Calu3 (cell line): ENCODE data around the gene SLC6A12. TPM values are rescaled to one million over a fixed set of nuclear protein-coding genes. Genes with fewer than 3 reads are reported as not detected.

ENCODE experiments used
- BruUV-seq: library from RNA; stranded (reverse); fragments of 400-500 nt; replicated peaks from 2 replicates; lab custom pipeline; 2021; lab: Mats Ljungman, UMichigan
- CTCF ChIA-PET: fragments of 300-600 bp; sonication (Branson Sonifier 250); formaldehyde crosslinking; loops from one replicate; lab custom pipeline; 2022; ENCODE audit warnings: antibody characterized with exemption; lab: Charles Lee
- DNase-seq: peaks from one replicate; pipeline ENCODE4 v3.0.0; 2022
- H3K27ac Mint-ChIP-seq: one replicate; pipeline ENCODE4 v1.8.0; 2022; ENCODE audit warnings: mixed read lengths; ENCODE audit not compliant: unreplicated experiment
- H3K27me3 Mint-ChIP-seq: one replicate; pipeline ENCODE4 v1.8.0; 2022; ENCODE audit warnings: mixed read lengths; ENCODE audit not compliant: unreplicated experiment
- H3K36me3 Mint-ChIP-seq: one replicate; pipeline ENCODE4 v1.8.0; 2022; ENCODE audit warnings: mild to moderate bottlenecking, moderate library complexity, mixed read lengths; ENCODE audit not compliant: insufficient read depth, unreplicated experiment
- H3K4me1 Mint-ChIP-seq: one replicate; pipeline ENCODE4 v1.8.0; 2022; ENCODE audit warnings: mild to moderate bottlenecking, low read depth, mixed read lengths; ENCODE audit not compliant: unreplicated experiment
- H3K4me3 Mint-ChIP-seq: one replicate; pipeline ENCODE4 v1.8.0; 2022; ENCODE audit warnings: mild to moderate bottlenecking, low read depth, moderate library complexity, mixed read lengths; ENCODE audit not compliant: unreplicated experiment
- H3K9me3 Mint-ChIP-seq: one replicate; pipeline ENCODE4 v1.8.0; 2022; ENCODE audit warnings: low read depth, mixed read lengths; ENCODE audit not compliant: unreplicated experiment
- CTCF ChIP-seq: fragments of 200-600 bp; IDR thresholded peaks from one replicate; pipeline ENCODE4 v1.8.0; 2022; ENCODE audit warnings: antibody characterized with exemption; ENCODE audit not compliant: unreplicated experiment
- intact Hi-C: fragments of 100-400 bp; cut with micrococcal nuclease; formaldehyde crosslinking; loops from one replicate; pipeline ENCODE4 v1.10.0; 2022; ENCODE audit not compliant: unreplicated experiment
- total RNA-seq: library from RNA; stranded (reverse); gene quantifications from 2 replicates; pipeline ENCODE4 v1.2.3, GENCODE V29; 2022

The SLC6A12 gene
- total RNA-seq, 1 experiment from 2014 or later: 0.90 TPM

- H3K9me3 Mint-ChIP-seq: peaks cover 2% of the 10 kb centered on the region
- intact Hi-C loops: no loop called here
- no peaks in the 10 kb centered on the region for H3K4me1 Mint-ChIP-seq
- BruUV-seq: no TSS peak
- no peak overlapping the region for H3K27ac Mint-ChIP-seq
- H3K36me3 Mint-ChIP-seq: no peaks in the 10 kb centered on the region
- H3K4me3 Mint-ChIP-seq: no peak overlapping the region
- peaks cover 58% of the 10 kb centered on the region for H3K27me3 Mint-ChIP-seq
- DNase-seq: no peak
- CTCF ChIA-PET: no interaction called here
- no peak for TF ChIP-seq CTCF
These were observed 43.8 kb upstream of the SLC6A12 start for GRCh38 chr12:257521-258321.

- Mint-ChIP-seq H3K4me1 (no peaks in the 10 kb centered on the region), H3K27ac (no peak overlapping the region), H3K9me3 (peaks cover 2% of the 10 kb centered on the region), H3K36me3 (no peaks in the 10 kb centered on the region), H3K27me3 (peaks cover 58% of the 10 kb centered on the region), H3K4me3 (no peak overlapping the region)
- no peak for TF ChIP-seq CTCF
- intact Hi-C loops: no loop called here
- BruUV-seq: no TSS peak
- no peak for DNase-seq
- CTCF ChIA-PET: no interaction called here
These were observed 43.0 kb upstream of the SLC6A12 start for GRCh38 chr12:256958-257357.

- H3K27ac Mint-ChIP-seq: no peak overlapping the region
- intact Hi-C loops: no loop called here
- peaks cover 58% of the 10 kb centered on the region for H3K27me3 Mint-ChIP-seq
- BruUV-seq: no TSS peak
- DNase-seq: no peak
- no peaks in the 10 kb centered on the region for H3K36me3 Mint-ChIP-seq
- no peak for TF ChIP-seq CTCF
- H3K4me3 Mint-ChIP-seq: no peak overlapping the region
- H3K4me1 Mint-ChIP-seq: no peaks in the 10 kb centered on the region
- CTCF ChIA-PET: interaction anchor here (0.6 kb wide), 1 partner anchor 158 kb away, joined by 3 read pairs; no protein-coding TSS in a partner anchor
- H3K9me3 Mint-ChIP-seq: peaks cover 2% of the 10 kb centered on the region
These were observed 42.3 kb upstream of the SLC6A12 start for GRCh38 chr12:256225-256624.

GRCh38 chr12:254912-255311 is 41.0 kb upstream of the SLC6A12 start:
- Mint-ChIP-seq H3K36me3 (no peaks in the 10 kb centered on the region), H3K4me1 (no peaks in the 10 kb centered on the region), H3K4me3 (no peak overlapping the region), H3K9me3 (peaks cover 2% of the 10 kb centered on the region), H3K27ac (no peak overlapping the region), H3K27me3 (peaks cover 52% of the 10 kb centered on the region)
- intact Hi-C loops: no loop called here
- no TSS peak for BruUV-seq
- CTCF ChIA-PET: no interaction called here
- no peak for TF ChIP-seq CTCF
- no peak for DNase-seq
